ENCODE measurements around the gene EMP3.
A peak's percentile ranks its signal among the peaks of the same experiment; 100 is the strongest.

The EMP3 gene

DNA sequence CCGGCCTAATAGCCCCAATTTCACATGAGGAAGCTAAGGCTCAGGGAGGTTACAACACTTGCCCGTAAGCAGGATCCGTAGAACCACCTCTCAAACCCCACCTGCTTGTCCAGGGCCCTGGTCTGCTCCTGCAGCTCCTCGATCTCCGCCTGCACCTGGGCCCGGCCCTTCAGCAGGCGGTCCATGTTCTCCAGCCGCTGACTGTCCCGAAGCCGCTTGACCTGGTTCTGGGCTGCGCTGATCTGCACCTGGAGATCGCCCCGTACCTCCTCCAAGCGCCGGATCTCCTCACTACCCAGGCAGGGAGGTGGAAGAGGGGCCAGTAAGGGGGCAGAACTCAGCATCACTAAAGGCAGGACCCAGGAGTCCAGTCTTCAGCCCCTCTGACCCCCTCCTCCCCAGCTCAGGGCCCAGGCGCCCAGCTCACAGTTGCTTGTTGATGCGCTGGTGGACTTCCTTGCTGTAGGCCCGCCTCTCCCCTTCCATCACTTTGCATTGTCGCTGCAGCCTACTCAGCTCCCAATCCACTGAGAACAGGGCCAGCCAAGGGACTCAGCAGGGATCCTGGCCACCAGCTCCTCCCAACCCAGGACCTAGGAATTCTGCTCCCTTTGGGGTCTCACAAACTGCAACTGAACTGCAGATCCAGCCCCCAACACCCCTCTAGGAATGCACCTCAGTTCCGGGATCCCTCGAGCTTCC lies 6.9 kb upstream of the EMP3 start:
- DNase-seq, result no peak

DNA sequence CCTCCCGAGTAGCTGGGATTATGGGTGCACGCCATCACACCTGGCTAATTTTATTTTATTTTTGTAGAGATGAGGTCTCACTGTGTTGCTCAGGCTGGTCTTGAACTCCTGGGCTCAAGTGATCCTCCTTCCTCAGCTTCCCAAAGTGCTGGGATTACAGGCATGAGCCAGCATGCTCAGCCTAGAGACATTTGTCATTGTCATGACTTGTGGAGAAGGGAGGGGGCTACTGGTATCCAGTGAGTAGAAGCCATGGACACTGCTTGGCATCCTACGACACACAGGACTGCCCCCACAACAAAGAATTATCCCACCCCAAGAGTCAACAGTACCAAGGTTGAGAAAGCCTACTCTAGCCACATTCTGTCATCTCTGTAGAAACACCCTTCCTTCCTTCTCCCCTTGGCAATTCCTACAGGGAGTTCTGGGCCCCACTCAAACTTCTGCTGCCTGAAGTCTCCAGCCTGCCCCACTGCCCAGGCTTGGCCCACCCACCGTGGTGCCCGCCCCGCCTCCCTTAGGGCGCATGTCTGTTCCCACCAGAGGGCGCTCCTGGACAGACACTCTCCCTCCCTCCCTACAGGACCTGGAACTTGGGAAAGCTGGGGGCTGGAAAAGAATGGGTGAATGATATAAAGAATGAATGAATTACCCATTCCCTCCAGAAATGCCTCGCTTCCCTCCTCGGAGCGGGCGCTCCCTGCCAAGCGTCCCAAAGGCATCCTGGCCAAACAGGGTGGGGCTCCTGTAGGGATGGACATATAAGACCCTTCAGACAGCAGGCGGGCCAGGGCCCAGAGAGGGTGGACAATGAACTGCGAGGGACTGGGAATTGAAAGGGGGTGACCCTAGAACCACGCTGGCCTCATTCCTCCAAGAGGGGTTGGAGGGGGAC lies 5.5 kb upstream of the EMP3 start:
- peak; percentile 57 to 74 for DNase-seq

GRCh38 chr19:48321372-48321621 lies 4.1 kb upstream of the EMP3 start:
- peak; percentile 90 to 93 for DNase-seq

GRCh38 chr19:48321622-48322591 lies 3.4 kb upstream of the EMP3 start:
- peak; percentile 97 to 98 for DNase-seq

- DNase-seq, result no peak
Observed at GRCh38 chr19:48329167-48329891, 4.0 kb downstream of the EMP3 start.

- DNase-seq, result peak; percentile 96 to 98
Observed at GRCh38 chr19:48330012-48330681, 4.8 kb downstream of the EMP3 start.

- no peak for DNase-seq
Observed at GRCh38 chr19:48332351-48332661, 7.0 kb downstream of the EMP3 start.

DNA sequence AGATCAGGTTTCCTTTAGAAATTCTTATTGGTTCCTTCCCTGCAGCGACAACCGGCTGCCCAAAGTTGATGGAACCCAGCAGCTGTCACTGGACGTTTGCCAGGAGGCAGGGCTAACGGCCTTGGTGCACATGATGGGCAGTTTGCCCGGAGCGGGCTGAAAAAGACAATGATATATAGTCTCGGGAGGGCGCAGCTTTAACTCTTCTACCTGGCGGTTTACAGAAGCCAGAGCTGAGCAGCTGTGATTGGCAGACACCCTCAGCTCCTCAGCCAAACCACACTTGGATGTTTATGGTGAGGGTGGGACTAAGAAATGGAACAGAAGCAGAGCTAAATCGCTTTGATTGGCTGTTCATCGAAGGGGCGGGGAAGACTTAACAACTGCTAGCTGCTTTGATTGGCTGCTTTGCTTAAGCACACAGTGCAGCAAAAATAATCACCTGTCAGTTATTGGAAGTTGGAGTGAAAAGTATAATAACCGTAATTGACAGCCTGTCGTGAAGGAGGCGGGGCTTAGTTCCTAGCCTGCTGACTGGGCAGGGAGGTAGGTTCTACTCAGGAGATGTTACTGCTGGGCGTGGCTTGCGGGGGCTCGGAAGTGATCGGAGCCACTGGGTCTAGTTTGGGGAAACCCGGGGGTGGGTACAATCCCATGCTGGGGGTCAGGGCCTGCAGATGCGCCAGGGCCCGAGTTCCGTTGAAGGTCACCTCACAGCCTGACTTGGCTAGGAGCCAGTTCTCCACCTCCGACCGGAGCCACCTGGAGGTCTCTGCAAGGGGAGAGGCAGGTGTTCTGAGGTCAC lies 7.5 kb downstream of the EMP3 start:
- DNase-seq, result peak; percentile 100

DNA sequence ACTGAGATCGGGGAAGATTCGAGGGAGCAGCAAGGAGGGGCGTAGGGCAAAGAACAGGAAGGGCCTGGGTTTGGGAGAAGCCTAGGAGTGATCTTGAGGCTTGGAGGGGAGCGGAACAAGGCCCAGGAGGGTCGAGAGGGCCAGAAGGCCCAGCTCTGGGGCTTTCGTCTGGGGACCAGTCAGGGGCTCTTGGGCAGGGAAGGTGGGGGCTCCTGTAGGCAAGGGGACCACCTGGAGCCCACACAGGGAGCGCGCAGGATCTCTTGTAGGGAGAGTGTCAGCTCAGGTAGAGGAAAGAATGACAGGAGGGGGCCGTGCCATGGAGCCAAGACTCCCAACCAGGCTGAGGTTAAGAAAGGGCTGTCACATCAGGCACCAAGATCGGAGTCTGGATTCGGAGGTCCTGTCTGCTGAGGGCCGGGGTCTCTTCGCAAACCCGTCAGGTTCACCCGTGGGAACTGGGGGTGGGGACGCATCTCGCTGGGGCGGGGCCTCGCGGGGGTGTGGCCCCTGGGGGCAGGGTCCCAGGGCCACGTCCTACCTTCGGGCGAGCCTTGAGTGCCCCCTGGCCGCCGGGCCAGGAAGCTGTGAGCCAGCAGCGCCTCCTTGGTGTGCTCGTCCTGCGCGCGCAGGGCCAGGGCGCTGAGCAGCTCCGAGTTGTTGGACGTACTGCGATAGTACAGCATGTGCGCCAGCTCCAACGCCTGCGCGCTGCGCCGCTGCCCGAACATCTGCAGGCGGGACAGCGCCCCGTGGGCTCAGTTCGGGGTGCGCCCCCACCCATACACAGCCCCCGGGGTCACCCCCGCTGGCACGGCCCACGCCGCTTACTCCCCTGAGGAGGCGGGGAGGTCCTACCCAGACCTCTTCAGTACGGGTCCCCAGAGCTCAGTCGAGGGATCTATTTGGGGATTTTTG lies 8.4 kb downstream of the EMP3 start:
- peak; percentile 69 to 94 for DNase-seq

DNA sequence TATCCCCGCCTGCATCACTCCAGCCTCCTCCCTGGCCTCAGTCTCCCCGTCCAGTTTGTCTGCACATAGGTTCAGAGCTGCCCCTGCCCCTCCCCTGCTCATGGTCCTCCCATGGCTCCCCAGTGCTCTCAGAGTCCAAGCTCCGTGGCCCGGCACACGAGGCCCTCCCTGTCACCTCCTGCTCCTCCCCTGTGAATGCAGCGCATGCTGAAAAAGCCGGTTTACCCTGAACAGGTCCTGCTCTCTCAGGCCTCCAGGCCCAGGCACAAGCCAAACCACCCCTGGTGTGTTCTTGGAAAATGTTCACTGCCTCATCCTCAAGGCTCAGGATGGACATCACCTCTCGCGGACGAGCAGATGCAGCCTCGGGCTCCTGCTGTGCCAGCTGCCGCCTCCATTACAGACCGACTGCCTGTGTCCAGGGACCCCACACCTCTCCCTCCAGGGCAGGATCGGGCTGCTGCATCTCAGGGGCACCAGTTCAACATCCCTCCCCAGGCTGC lies 13.0 kb downstream of the EMP3 start:
- no peak for DNase-seq

DNA sequence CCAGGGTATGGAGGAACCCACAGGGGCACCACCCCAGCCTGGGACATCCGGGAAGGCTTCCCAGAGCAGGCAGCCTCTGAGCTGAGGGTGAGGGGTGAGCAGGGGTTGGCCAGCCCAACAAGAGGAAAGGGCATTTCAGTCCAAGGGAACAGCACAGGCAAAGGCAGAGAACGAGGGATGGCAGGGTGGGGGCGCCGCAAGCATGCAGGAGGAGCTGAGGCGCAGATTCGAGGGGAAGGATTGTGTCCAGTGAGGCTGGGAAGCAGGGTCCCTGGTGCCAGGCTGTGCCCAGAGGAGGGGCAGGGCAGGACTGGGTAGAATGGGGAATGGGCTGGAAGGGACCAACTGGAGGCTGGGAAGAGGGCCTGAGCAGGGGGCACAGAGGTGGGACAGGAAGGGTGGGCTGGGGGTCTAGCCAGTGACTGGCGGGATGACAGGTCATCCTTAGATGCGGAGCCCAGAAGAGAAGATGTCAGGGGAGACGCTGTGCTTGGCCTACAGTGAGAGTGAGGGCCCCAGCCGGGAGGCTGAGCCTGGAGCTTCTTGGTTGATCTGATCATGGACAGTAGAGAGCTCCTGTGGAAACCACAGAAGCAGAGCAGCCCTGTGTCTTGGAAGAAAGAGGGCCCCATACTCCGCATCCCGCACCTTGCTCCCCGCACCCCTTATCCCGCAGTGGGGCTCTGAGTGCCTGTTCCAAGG lies 13.6 kb downstream of the EMP3 start:
- DNase-seq, result peak in 1 of 2 experiments; percentile 33

DNA sequence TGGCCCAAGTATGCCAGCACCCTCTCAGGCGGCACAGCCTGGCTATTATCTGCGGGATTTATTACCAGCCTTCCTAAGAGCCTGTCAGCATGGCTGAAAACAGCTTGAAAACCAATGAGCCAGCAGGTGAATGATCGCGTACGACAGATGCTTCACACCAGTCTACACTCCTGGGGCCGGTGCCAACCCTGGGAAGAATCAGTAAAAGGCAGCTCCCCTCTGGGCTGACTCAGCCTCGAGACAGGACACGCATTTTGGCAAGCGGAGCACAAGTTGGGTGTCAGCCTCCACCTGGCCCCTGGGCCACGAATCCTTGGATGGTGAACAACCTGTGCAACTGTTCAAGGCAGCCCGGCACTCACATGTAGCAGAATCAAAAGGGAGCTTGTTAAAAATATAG lies 15.6 kb downstream of the EMP3 start:
- DNase-seq, result peak; percentile 97 to 99

DNA sequence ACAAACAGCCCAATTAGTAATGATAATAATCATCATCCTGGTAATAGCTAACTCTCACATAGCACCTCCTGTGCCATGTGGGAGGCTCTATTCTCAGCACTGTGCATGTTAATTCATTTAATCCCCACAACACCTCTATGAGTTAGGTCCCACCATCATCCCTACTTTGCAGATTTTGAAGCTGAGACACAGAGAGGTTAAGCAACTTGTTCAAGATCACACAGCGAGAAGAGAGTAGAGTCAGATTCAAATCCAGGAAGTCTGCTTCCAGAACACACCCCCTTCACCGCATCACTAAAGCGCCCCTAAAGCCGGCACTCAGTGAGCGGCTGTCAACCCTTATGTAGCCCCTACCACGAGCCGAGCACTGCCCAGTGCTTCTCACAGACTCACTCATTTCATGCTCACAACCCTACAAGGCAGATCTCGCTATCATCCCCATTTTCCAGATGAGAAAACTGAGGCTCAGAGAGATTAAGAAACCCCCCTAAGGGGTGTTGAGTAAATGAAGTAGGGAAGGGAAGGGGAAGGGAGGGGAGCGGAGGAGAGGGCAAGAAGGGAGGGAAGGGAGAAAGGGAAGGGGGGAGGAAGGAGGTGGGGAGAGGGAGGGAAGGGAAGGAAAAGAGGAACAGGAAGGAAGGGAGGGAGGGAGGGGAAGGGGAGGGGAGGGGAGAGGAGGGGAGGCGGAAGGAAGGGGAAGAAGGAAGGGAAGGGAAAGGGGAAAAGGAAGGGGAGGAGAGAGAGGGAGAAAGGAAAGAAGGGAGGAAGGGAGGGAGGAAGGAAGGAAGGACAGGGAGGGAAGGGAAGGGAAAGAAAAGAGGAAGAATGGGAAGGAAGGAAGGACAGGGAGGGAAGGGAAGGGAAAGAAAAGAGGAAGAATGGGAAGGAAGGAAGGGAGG lies 16.4 kb downstream of the EMP3 start:
- DNase-seq, result no peak

- peak in 1 of 2 experiments; percentile 33 for DNase-seq
Observed at GRCh38 chr19:48342414-48342738, 17.0 kb downstream of the EMP3 start.

DNA sequence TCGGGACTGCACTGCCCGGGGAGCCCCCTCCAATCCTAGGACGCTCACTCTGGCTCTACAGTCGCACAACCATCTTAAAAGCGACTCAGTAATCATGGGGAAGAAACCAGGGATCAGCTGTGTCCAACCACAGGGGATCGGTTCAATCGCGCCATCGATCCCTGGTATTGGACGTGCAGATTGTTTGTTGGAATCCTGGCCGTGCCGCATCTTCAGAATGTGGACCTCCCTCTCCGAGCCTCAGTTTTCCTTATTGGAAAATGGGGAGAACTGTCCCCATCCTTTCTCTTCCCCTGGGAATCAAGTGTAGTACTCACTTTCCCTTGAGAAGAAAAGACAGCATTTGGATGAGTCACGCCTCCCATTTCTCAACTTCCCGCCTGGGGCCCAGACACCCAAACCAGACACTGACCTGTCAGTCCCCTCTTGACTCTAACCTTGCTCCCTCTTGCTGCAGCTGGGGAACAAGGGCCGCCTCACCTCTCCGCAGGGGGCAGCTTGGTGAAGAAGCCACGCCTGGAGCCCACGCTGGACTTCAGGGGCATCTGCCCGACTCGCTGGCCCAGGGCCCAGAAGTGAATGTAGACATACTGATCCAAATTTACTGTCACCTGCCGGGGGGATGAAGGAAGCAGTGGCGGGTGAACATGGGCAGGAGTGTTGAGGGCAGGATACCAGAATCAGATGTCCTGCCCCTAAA lies 17.6 kb downstream of the EMP3 start:
- no peak for DNase-seq

- peak; percentile 81 to 91 for DNase-seq
Observed at GRCh38 chr19:48344892-48345291, 19.5 kb downstream of the EMP3 start.

DNA sequence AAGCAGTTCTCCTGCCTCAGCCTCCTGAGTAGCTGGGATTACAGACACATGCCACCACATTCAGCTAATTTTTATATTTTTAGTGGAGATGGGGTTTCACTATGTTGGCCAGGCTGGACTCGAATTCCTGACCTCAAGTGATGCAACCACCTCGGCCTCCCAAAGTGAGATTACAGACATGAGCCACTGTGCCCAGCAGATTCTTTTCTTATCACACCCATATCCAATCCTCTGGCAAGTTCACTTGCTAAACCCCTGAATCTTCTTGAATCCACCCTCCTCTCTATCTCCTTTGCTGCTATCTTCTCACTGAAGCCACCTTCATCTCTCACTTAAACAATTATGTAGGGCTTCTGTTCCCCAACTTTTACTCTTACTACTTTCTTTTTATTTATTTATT lies 20.8 kb downstream of the EMP3 start:
- DNase-seq, result no peak

DNA sequence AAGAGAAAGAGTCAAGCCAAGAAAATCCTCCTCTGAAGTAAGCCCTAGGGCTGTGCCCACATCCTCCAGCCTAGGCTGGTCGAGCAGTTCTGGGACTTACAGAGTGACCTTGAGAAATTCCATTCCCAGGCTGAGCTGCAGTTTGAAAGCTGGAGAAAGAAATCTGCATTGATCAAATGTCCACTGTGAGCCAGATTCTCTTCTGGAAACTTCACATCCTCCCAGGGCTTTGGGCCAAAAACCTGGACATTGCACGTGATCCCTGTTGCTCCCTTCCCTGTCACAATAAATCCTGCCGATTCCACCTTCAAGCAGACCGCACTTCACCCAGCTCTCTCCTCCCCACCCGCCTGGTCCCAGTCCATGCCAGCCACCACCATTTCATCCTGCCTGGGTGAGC lies 22.7 kb downstream of the EMP3 start:
- DNase-seq, result no peak
